HG02759 (cell line): ENCODE results near the gene CSRP1.
"Not testable (repeated sequence)": the region's sequence is repeated elsewhere in the genome, so short reads cannot be mapped to it uniquely, and the experiment has no call there.

Source experiments
- ATAC-seq: cut with Tn5 transposase; IDR thresholded peaks from one replicate; pipeline ENCODE4 v1.9.1; 2021; ENCODE audit warnings: mild to moderate bottlenecking, moderate library complexity; ENCODE audit not compliant: unreplicated experiment

The CSRP1 gene

DNA sequence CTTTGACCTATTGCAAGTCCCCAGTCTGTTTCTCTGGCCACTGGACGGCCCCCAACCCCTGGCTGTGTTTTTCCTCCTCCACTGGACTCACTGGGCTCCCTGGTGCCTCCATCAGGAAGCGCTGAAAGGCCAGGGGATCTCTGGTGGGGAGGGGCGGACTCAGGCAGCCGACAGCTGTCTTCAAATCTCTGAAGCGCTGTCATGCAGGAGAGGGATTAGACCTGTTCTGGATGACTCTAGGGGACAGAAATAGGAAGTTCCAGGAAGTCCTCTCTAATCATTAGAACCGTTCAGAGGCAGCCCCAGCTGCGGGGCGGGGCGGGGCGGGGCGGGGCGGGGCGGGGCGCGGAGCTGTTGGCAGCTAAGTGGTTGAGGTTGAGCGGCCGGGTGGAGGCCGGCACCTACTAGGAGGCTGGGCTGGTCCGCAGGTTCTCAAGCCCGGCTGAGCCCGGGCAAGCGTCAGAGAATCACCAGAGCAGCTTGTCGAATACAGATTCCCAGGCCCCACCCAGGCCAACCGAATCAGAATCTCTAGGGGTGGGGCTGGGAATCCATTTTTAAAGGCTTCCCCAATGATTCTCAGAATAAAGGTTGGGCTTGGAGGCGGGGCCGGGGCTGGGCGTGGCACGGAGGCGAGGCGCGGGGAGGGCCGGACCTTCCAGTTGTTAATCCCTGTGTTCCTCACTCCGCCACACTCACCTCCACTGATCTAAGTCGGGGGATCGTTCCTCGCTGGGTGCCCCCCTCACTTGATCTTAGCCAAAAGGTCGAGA lies 26.5 kb downstream of the CSRP1 start:
- ATAC-seq: peak; percentile 61

DNA sequence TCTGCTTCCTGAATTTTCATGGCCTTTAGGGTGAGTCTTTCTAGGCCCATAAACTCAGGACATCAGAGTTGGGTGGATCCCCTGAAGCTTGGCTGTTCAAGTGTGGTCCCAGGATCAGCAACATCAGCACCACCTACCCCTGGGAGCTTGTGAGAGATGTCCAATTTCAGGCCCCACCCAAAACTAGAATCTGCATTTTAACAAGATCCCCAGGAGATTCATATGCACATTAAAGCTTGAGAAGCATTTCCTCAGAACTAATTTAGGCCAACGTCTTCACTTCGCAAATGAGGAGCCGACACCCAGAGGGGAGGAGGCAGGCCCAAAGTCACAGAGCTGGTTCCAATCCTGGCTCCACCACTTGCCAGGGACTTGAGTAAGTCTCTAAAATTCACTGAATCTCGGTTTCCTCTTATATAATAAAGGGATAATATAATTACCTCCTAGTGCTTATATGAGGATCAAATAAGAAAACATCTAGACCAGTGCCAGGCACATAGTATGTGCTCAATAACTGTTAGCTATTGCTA lies 27.7 kb downstream of the CSRP1 start:
- ATAC-seq: no peak

DNA sequence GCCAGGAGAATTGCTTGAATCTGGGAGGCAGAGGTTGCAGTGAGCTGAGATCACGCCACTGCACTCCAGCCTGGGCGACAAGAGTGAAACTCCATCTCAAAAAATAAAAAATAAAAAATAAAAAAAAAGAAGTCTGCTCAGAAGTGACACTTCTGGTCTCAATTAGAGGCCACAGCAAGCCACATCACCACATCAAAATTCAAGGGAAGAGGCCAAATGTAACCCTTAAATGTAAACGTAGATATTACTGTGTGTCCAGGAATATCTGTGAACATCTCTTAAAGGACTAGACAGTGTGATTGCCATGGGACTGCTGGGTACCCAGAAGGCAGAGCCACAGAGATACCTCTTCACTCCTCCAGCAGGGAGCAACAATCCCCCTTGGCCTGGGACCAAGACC lies 28.3 kb downstream of the CSRP1 start:
- not testable (repeated sequence) for ATAC-seq

DNA sequence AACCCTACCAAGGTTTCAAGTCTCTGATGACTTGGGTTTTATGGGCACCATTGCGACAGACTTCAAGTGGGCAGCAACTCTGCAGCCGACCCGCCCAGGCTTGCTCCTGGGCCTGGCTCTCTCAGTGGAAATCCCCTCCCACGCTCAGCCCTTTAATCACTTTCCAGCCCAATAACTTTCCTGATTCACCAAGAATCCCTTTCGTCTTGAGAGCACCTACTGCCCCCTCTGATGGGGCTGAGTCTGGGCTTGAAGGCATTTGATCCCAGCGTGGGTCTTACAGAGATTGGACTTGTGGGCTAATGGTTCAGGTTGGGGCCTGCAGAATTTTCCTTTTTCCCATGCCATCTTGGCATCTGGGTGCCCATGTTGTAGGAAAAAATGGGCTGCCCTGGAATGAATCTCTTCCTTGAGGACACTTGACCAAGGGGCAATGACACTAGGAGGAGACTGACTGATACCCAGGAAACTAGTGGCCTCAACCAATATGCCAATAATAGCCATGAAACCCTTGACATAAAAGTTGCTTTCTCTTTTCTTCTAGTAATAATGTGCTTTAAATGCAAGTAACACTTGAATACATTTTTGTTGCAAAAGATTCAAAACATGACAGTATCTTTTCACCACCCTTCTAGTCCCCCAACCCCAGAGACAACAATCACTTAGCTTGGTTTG lies 30.1 kb downstream of the CSRP1 start:
- no peak for ATAC-seq

DNA sequence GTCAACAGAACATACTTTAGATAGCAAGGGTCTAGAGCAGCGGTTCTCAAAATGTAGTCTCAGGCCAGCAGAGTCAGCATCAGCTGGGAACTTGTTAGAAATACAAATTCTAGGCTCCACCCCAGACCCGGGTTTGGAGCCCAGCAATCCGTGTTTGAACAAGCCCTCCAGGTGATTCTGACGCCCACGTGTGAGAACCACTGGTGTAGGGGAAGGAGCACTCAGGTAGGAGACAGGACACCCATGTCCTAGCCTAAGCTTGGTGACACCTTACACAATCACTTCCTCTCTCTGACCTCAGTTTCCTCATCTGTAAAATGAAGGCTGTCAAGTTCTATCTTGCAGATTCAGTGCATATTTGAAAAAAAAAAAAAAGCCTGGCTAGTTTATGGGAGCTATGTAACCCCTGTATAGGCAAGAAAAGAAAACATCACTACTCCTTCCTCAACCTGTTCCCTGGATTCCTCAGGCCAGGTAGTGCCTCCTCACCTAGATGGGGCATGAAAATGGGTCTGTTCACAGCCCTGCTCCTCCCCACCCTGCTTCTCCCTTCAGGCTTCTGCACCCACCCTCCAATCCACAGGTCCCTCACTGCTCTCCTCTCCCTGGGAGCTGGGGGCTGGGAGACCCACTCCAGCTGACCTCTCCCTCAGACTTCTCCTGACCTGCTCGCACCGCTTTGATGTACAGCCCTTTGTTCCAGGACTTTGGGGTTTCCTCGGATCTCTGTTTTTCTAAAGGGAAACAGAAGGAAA lies 30.8 kb downstream of the CSRP1 start:
- ATAC-seq: no peak

DNA sequence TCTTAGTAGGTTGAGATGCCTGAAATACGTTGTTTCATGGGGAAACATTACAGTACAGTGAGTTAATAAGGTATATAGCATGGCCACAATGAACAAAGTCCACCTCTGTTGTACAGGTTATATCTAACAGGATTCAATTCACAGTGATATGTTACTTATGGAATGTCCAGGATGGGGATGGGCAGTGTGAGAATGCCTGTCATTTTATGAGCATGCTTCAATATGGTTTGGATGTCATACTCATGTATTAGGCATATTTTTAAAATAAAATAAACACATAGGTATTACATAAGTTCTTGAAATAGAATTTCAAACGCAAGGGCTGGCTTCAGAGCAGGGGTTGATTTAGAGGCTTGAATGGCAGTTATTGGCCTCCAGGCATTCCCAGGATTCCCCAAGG lies 31.8 kb downstream of the CSRP1 start:
- ATAC-seq: no peak

DNA sequence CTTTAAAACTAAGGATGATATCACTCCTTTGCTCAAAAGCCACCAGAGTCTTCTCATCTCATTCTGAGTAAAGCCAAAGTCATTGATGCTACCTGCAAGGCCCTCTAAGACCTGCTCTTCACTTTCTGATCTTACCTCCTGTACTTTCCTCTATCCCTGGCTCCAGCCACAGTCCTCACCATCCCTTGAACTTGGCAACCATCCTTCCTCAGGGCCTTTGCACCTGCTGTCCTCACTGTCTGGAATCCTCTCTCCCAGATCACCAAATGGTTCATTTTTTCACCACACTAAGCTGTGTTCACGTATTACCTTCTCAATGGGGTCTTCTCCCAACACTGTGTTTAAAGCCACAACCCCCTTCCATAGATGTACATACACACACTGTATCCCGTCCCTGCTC lies 33.6 kb downstream of the CSRP1 start:
- ATAC-seq: no peak

DNA sequence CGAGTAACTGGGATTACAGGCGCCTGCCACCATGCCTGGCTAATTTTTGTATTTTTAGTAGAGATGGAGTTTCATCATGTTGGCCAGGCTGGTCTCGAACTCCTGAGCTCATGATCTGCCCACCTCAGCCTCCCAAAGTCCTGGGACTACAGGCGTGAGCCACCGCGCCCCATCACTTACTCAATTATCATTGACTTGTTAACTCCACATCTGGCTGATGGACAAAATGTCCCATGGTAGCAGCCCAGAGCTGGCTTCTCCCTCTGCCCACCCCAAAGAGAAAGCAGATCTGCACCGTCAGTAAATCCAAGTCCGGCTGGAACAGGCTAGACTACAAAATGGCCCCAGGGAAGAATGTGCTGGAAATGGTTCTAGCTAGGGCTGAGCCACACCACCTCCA lies 34.6 kb downstream of the CSRP1 start:
- not testable (repeated sequence) for ATAC-seq

DNA sequence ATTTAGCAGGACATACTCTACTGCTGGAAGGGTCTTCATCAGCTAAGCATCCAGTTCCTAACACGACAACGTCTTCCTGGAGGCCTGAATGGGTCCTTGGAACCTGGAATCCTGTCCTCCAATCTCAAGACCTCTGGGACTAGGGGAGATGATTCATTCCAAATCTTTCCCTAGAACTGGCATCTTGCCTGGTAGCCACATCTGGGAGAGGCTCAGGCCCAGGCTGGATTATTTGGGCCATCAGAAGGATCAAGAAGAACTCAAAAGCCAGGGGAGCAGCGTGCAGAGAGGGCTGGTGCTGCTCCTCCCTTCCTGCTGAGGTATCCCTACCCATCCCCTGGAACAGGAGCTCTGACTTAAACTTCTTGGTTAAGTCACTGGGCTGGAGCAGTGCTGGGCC lies 35.2 kb downstream of the CSRP1 start:
- no peak for ATAC-seq

DNA sequence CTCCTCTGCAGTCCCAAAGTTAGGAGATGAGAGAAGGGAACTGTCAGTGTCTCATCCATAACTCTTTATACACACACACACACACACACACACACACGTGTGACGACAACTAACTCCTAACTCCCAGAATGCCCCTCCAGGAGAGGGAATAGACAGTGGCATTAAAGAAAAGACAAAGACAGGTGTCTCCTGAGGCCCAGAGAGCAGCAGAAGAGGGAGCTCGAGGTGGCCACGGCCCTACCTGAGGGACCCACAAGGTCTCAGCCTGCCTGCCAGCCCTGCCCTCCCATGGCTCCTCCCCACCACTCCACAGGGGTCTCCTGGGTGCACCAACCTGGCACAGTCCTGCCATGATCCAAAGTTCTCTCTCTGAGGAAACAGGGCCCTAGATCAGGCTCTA lies 36.3 kb downstream of the CSRP1 start:
- no peak for ATAC-seq

DNA sequence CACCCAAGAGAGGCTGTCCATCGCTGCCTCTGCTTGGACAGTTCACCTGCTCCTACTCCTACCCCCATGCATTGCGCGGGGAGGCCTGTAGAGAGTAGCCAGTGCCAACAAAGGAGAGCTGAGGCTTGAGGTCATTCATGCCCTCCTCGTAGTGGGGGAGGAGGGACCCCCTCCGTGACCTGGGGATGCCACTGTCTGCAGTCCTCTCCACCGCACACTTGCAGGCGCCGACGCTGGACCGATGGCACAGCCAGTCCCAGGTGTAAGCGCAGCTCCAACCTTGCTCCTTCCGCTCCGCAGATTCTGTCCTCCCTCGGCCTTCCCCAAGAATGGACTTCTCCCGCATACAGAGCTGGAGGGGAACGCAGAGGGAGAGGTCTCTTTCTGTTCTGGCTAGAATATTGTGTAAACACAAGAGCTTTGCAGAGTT lies 37.3 kb downstream of the CSRP1 start:
- no peak for ATAC-seq

DNA sequence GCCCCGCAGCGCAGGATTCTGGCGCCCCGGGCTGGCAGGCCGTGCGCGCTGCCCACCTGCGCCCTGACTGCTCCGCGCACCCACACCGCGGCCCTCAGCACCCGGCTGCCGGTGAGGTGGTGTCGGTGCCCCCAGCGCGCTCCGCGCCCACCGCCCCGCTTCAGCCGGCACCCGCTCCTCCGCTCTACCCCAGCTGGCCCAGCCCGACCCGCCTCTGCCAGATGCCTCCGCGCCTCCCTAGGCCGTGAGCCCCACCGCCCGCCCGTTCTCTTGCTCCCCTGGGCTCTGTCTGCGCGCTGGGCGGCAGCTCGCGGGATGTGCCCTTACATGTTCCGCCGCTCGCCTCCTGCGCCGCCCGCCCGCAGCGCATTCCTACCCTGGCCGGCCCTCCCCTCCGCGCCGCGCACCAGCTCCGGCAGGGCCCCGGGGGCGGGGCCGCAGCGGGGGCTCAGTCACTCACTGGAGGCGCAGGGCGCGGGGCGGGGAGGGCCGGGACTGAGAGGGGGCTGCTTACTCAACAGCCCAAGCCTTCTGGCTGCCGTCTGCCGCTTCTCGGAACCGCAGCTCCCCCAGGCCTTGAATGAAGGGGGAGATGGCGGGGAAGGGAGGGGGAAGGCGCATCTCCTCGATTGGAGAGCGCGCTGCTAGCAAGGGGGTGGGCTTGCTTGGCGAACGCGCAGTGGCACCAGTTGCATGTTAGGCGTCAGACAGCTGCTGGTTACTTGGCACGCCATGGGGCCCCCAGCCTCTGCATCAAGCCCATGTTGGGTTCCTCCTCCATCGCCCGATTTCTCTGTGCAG lies 37.9 kb downstream of the CSRP1 start, which contains the start of gene PHLDA3:
TSS of gene PHLDA3 (minus strand) at position 345 of the 801 bp plus-strand sequence. CDS start 402 bp downstream, outside the sequence.
- ATAC-seq: peak; percentile 91

DNA sequence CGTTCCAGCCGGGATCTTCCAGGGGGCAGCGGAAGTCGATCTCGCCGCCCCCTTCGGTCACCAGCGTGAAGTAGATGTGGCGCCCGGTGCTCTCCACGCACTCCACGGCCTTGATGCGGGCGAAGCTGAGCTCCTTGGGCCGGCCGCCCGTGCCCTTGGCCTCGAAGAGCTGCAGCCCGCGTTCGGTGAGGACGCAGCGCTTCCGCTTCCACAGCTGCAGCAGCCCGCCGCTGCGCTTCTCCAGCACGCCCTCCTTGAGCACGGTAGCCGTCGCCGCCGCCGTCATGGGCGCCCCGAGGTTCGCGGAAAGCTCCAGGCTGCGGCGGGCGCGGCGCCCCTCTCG lies 38.5 kb downstream of the CSRP1 start:
- peak; percentile 35 for ATAC-seq

DNA sequence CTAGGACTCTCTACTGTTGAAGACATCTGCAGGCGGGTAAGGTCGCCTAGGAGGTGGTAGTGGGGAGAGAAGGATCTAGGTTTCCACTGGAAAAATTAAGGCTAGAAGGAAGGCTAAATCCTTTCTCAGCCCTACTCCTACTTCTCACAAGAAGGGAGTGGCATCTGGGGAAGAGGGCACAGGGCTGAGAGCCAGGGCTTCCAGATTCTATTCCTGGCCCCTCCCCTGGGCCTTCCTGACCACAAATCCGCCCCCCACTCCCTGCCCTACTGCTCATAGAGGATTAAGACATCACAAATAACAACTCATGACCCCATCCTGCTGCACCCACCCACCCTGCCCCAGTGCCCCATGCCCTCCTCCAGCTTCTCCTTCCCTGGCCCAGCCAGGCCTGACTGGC lies 40.4 kb downstream of the CSRP1 start:
- ATAC-seq: no peak

DNA sequence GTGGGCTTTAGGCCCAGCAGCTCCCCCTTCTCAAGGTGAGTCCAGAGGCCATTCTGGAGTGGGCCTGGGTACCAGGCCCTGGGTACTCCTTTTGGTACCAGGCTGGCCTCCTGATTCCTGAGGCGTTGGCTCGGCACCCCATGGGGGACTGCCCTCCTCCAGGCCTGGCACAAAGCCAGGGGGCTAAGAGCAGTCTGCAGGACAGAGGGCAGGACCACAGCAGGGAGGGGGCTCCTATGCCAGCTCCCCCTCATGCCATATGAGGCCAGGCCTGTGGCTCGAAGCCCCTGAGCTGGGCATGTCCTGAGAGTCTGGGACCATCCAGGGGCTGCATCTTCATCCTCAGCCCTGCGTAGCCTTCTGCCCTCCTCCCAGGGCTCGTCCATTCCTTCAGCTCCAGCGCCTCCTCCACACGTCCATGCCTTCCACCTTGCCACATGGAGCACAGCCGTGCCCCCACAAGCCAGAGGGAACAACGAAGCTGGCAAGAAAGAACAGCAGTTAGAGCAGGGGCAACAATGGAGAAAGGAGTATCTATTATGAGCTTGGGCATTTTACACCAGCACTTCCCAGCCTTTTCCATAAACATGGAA lies 41.1 kb downstream of the CSRP1 start:
- no peak for ATAC-seq

DNA sequence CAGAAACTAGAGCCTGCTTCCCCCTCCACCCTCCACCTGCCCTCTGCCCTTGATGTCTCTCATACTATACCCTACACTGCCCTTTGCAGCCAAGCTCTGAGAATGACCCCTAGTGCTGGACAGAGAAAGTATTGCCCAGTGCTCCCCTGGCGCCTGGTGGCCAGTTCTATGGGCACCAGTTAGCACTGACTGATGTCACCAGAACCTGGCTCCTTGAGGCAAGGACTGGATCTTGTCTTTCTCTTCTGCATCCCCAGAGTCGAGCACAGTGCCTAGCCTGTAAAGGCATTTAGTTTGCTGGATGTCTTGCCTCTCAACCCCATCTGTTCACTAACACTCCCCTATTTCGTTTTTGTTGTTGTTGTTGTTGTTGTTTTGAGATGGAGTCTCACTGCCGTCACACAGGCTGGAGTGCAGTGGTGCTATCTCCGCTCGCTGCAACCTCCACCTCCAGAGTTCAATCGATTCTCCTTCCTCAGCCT lies 43.8 kb downstream of the CSRP1 start:
- ATAC-seq: no peak

DNA sequence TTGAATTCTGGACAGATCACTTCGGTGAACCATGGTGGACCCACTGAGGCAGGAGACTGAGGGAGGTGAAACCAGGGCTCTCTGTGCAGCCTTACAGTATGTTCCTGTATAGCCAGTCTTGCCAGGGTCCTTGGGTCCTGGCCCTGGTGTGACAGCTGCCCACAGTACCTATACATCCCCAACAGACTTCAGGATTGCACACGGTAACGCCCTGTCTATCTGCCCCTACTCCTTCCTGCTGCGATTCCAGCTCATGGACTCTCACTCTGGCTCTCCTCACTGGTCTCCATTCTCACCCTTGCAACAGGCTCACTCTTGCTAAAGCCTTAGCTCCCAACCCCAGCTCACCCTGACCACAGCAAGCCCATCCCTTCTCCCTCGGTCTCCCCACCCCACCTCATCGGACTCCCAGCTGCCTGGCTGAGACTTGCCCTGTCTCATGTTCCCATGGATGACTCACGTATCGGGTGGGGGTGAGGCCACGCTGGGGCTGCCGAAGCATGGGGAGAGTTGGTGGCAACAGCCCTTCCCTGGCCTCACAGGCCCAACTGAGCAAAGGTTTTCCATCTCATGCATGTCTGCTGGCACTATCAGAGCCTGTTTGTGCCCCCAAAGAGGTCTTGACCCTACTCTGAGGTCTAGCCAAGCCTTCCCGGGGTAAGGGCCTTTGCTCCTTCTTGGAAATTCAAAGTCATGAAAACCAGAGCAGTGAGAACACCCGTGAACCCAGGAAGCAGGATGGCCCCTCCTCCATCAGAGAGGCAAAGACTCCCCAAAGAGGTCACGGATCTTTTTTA lies 45.1 kb downstream of the CSRP1 start:
- no peak for ATAC-seq

DNA sequence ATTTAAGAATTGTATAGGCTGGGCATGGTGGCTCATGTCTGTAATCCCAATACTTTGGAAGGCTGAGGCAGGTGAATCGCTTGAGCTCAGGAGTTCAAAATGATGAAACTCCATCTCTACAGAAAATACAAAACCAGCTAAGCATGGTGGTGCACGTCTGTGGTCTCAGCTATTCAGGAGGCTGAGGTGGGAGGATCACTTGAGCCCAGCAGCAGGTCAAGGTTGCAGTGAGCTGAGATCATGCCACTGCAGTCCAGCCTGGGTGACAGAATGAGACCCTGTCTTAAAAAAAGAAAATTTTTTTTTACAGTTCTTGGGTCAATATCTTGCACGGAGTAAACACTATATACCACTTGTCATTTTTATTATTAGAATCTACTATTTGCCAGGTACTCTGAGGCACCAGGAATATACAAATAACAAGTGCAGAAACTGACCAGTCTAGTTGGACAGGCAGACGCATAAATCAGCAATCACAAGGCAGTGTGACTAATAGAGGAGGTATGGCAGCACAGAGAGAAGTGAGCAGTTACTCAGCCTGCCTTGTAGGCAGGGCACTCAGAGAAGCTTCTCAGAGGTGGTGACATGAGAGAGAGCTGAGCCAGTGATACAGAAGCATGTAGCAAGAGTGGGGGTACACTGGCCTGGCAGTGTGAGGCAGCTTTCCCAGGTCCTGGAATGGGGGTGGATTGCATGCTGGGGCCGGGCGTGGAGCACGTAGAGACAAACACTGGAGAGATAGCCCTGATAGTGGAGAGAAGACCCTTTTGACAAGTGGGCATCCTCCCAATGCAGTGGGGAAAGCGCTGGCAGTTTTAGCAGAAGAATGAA lies 45.9 kb downstream of the CSRP1 start:
- no peak for ATAC-seq

DNA sequence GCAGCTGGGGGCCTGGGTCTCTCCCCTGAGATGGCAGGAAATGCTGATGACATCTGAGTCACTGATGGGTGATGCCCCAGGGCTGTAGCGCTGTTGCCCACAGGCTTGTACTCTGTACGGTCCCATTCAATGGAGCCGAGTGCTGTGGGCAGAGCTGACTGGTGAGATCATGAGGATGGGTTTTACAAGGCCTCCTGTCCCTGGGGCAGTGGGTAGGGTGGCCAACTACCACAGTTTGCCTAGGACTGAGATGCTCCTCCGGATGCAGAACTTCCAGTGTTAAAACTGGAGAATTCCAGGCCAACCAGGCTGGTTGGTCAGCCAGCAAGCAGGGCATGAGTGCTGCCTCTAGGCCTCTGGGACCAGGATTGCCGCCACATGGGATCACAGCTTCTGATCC lies 47.1 kb downstream of the CSRP1 start:
- ATAC-seq: no peak
